Measurements from ENCODE around the gene ZGPAT. TPM values are rescaled to one million over a fixed set of nuclear protein-coding genes. Genes with fewer than 3 reads are reported as not detected.

ZGPAT gene
- total and polyA plus RNA-seq, 9 of the 15 experiments (the other 6 are each of a cell fraction or from before 2014, with no cell fraction given) = 0.14 to 26.6 (median 7.4) TPM

DNA sequence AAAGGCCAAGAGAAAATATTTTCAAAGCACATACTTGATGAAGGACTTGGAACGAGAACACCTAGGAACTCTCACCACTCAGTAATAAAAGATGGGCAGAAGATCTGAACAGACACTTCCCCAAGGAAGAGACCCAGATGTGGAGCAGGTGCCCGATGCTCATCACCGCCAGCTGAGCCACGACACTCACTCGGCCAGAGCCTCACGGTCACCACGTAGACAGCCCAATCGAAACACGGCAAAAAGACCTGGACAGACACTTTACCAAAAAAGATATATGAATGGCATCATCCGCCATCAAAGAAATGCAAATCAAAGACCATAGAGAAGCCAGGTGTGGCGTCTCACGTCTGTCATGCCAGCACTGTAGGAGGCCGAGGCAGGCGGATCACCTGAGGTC, 73.3 kb downstream of the ZGPAT start:
- Histone ChIP-seq H4K20me1 (replicated peaks; ENCODE audit: control insufficient read depth, insufficient read depth, low read length) (no peaks in the 10 kb centered on the region), H3K27ac (ENCODE audit: extremely low read depth, low read depth, low read length) (no peak overlapping the region), H3K36me3 (ENCODE audit: control insufficient read depth, insufficient read depth, low read length) (no peaks in the 10 kb centered on the region), H3K79me2 (ENCODE audit: control insufficient read depth, insufficient read depth, low read length) (no peaks in the 10 kb centered on the region), H3K9me3 (replicated peaks; ENCODE audit: control insufficient read depth, insufficient read depth, low read depth, low read length) (no peaks in the 10 kb centered on the region), H3K27me3 (ENCODE audit: control insufficient read depth in 2 of 2, insufficient read depth in 2 of 2, low read length in 2 of 2) (no peaks in the 10 kb centered on the region), H3K4me1 (replicated peaks in 1 of 2; ENCODE audit: control insufficient read depth in 2 of 2, insufficient read depth in 2 of 2, low read length in 2 of 2) (peaks cover 5 to 25% of the 10 kb centered on the region in 2 experiments; a peak in 4 of 5 replicates), H3K4me2 (ENCODE audit: insufficient read depth, low read length) (no peak overlapping the region), H3K9me1 (ENCODE audit: control insufficient read depth, insufficient read depth, low read length) (no peaks in the 10 kb centered on the region), H2AFZ (ENCODE audit: low read depth, low read length) (no peak overlapping the region), H3K4me3 (no peak overlapping the region), H3K9ac (ENCODE audit: insufficient read depth in 1 of 2, low read depth in 2 of 2, low read length in 2 of 2) (no peak overlapping the region; a peak in 1 of 4 replicates)
- intact Hi-C loops (cut with micrococcal nuclease) = loop anchor here (10.0 kb wide), 2 partner anchors 76 to 194 kb away; partner anchors contain the start of genes ARFRP1, SAMD10 and ZGPAT
- FAIRE-seq (no peak), DNase-seq (ENCODE audit: extremely low read depth in 1 of 4, low spot score in 3 of 4) (no peak), ATAC-seq (no peak)
- TF ChIP-seq ZNF134 (CRISPR knock-in tag; conservative IDR thresholded peaks at IDR 0.05) (no peak), RFX1 (IDR thresholded peaks at IDR 0.05) (no peak), RB1 (IDR thresholded peaks at IDR 0.05; ENCODE audit: low read depth) (no peak), ZC3H4 (CRISPR knock-in tag; IDR thresholded peaks at IDR 0.05; ENCODE audit: borderline replicate concordance) (no peak), ZNF121 (CRISPR knock-in tag; conservative IDR thresholded peaks at IDR 0.05) (no peak), TFAM (CRISPR knock-in tag; conservative IDR thresholded peaks at IDR 0.05) (no peak), ZNF133 (CRISPR knock-in tag; IDR thresholded peaks at IDR 0.05) (no peak)
- TF ChIP-seq, protein P1, sequence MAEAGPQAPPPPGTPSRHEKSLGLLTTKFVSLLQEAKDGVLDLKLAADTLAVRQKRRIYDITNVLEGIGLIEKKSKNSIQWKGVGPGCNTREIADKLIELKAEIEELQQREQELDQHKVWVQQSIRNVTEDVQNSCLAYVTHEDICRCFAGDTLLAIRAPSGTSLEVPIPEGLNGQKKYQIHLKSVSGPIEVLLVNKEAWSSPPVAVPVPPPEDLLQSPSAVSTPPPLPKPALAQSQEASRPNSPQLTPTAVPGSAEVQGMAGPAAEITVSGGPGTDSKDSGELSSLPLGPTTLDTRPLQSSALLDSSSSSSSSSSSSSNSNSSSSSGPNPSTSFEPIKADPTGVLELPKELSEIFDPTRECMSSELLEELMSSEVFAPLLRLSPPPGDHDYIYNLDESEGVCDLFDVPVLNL (CRISPR knock-in tag; IDR thresholded peaks at IDR 0.05; ENCODE audit: low read depth) = no peak
- TF ChIP-seq, protein P2, sequence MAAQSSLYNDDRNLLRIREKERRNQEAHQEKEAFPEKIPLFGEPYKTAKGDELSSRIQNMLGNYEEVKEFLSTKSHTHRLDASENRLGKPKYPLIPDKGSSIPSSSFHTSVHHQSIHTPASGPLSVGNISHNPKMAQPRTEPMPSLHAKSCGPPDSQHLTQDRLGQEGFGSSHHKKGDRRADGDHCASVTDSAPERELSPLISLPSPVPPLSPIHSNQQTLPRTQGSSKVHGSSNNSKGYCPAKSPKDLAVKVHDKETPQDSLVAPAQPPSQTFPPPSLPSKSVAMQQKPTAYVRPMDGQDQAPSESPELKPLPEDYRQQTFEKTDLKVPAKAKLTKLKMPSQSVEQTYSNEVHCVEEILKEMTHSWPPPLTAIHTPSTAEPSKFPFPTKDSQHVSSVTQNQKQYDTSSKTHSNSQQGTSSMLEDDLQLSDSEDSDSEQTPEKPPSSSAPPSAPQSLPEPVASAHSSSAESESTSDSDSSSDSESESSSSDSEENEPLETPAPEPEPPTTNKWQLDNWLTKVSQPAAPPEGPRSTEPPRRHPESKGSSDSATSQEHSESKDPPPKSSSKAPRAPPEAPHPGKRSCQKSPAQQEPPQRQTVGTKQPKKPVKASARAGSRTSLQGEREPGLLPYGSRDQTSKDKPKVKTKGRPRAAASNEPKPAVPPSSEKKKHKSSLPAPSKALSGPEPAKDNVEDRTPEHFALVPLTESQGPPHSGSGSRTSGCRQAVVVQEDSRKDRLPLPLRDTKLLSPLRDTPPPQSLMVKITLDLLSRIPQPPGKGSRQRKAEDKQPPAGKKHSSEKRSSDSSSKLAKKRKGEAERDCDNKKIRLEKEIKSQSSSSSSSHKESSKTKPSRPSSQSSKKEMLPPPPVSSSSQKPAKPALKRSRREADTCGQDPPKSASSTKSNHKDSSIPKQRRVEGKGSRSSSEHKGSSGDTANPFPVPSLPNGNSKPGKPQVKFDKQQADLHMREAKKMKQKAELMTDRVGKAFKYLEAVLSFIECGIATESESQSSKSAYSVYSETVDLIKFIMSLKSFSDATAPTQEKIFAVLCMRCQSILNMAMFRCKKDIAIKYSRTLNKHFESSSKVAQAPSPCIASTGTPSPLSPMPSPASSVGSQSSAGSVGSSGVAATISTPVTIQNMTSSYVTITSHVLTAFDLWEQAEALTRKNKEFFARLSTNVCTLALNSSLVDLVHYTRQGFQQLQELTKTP (IDR thresholded peaks at IDR 0.05; ENCODE audit: low read depth in 1 of 2, partially characterized antibody in 2 of 2) = no peak
- in situ Hi-C loops (cut with MboI) = no loop called here
- POLR2A ChIA-PET = no interaction called here
- BruUV-seq (replicated peaks) = no TSS peak
- WGBS (ENCODE audit: insufficient coverage, low coverage, missing lambda C conversion rate) = 61% methylated on average over 13 of the region's 14 CpGs
- CTCF ChIA-PET (ENCODE audit: low intra/inter-chr PET ratio) = interaction anchor here (0.6 kb wide), 1 partner anchor 58 kb away, joined by 4 read pairs; no protein-coding TSS in a partner anchor
